Transverse colon (tissue), 4 donors: Measurements from ENCODE around the gene GLOD5. TPM values are rescaled to one million over a fixed set of nuclear protein-coding genes. Genes with fewer than 3 reads are reported as not detected.

Experiments
- DNase-seq: peaks from one replicate; pipeline ENCODE4 v3.0.0-alpha.2; 2019
- H3K27ac ChIP-seq, 4 donors: fragments of 200-600 bp; sonication (generic); 2 replicates each; pipeline ENCODE4 v1.5.1; 2016 to 2018; ENCODE audit warnings: inconsistent platforms in 4 of 4
- H3K27me3 ChIP-seq: fragments of 200-600 bp; sonication (generic); 2 replicates; pipeline ENCODE4 v1.5.1; 2017; ENCODE audit warnings: inconsistent platforms
- H3K36me3 ChIP-seq, 4 donors: fragments of 200-600 bp; sonication (generic); 2 replicates each; pipeline ENCODE4 v1.5.1; 2017 to 2019; ENCODE audit warnings: inconsistent platforms in 4 of 4
- H3K4me1 ChIP-seq, 4 donors: fragments of 200-600 bp; sonication (generic); 2 replicates each; pipeline ENCODE4 v1.5.1; 2017 to 2020; ENCODE audit warnings: inconsistent platforms in 4 of 4
- H3K4me3 ChIP-seq, 4 donors: fragments of 200-600 bp; sonication (generic); 1 replicate in 1 of 4; 2 replicates in 3 of 4; pipeline versions ENCODE4 v1.5.1 to v1.6.1; 2017 to 2019; ENCODE audit warnings: inconsistent platforms in 4 of 4
- H3K9me3 ChIP-seq, 2 donors: fragments of 200-600 bp; sonication (generic); 2 replicates each; pipeline ENCODE4 v1.5.1; 2017 to 2019; ENCODE audit warnings: inconsistent platforms in 2 of 2
- EP300 ChIP-seq: sonication (generic); formaldehyde crosslinking; IDR thresholded peaks from one replicate; pipeline ENCODE4 v1.6.1; 2017; ENCODE audit warnings: antibody characterized with exemption, low read depth
- POLR2A ChIP-seq: fragments of 450-650 bp; IDR thresholded peaks from one replicate; pipeline ENCODE4 v1.6.1; 2016; ENCODE audit warnings: antibody characterized with exemption, mild to moderate bottlenecking, moderate library complexity
- POLR2AphosphoS5 ChIP-seq, 3 donors: sonication (generic); formaldehyde crosslinking; IDR thresholded peaks; one replicate each; pipeline ENCODE4 v1.6.1; 2016; ENCODE audit warnings: antibody characterized with exemption in 3 of 3
- WGBS, 2 donors: methylation state at CpG; one replicate each; pipeline ENCODE4 v1.1.5; 2018; ENCODE audit warnings: low coverage in 1 of 2; 5-methylcytosine and 5-hydroxymethylcytosine counted together
- in situ Hi-C, 4 donors: fragments of 200-750 bp; cut with MboI; loops; one replicate each; pipeline versions ENCODE4 v1.15.0 to v1.15.1; 2017; ENCODE audit warnings: low sequenced_read_pairs in 3 of 4, low pct_ligation_motif_present in 1 of 4, low pct_unique_long_range_greater_than_20kb in 1 of 4
- intact Hi-C: fragments of 100-400 bp; cut with DNase I; formaldehyde crosslinking; loops from one replicate; pipeline ENCODE4 v1.15.1; 2023; ENCODE audit warnings: low total_unique reads
- total RNA-seq, 4 donors: library from RNA; depleted of rRNA; stranded (reverse); fragments of >200 nt; gene quantifications; one replicate each; pipeline ENCODE4 v1.1.0, GENCODE V29; 2016
- TF ChIP-seq, protein P1 (sequence below), 5 experiments: fragments of 200-600 bp in 3 of 5; fragments of 450-650 bp in 2 of 5; sonication (generic) in 3 of 5; IDR thresholded peaks; 1 replicate in 2 of 5; 2 replicates in 3 of 5; pipeline ENCODE4 v1.5.1; 2016 to 2017; ENCODE audit warnings: antibody characterized with exemption in 5 of 5, inconsistent platforms in 3 of 5, mild to moderate bottlenecking in 2 of 5, moderate library complexity in 1 of 5

GLOD5 gene
- total RNA-seq, 4 donors from 2014 or later: 4.8 to 18.4 TPM; not detected in 2

DNA sequence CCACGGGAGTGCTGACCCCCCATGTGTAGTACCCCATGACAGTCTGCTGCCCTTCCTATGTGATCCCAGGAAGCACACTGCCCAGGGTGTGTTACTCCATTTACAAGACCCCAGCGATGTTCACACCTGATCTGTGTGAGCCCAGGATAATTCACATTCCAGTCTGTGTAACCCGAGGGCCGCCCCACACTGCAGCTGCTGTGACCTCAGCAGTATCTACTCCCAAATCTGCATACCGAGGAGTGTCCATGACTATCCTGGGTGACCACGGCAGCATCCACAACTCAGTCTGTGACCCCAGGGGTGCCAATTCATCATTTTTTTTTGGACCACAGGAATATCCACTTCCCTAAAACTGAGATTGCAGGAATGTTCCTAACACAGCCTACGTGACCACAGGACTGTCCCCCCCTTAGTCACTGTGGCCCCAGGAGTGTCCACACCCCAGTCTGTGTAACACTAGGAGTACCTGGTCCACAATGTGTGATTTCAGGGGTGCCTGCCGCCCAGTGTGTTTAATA is 7.8 kb upstream of the GLOD5 start:
- intact Hi-C loops (no loop called here), in situ Hi-C loops (no loop called here)
- H3K27ac ChIP-seq: no peak overlapping the region
- TF ChIP-seq POLR2A (no peak), POLR2AphosphoS5 (IDR thresholded peaks at IDR 0.05) (no peak), EP300 (no peak)
- TF ChIP-seq, protein P1, sequence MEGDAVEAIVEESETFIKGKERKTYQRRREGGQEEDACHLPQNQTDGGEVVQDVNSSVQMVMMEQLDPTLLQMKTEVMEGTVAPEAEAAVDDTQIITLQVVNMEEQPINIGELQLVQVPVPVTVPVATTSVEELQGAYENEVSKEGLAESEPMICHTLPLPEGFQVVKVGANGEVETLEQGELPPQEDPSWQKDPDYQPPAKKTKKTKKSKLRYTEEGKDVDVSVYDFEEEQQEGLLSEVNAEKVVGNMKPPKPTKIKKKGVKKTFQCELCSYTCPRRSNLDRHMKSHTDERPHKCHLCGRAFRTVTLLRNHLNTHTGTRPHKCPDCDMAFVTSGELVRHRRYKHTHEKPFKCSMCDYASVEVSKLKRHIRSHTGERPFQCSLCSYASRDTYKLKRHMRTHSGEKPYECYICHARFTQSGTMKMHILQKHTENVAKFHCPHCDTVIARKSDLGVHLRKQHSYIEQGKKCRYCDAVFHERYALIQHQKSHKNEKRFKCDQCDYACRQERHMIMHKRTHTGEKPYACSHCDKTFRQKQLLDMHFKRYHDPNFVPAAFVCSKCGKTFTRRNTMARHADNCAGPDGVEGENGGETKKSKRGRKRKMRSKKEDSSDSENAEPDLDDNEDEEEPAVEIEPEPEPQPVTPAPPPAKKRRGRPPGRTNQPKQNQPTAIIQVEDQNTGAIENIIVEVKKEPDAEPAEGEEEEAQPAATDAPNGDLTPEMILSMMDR (IDR thresholded peaks at IDR 0.05): no peak
- H3K4me3 ChIP-seq: no peak overlapping the region
- no peaks in the 10 kb centered on the region for H3K27me3 ChIP-seq
- DNase-seq: no peak
- no peaks in the 10 kb centered on the region for H3K9me3 ChIP-seq
- WGBS, 2 donors: 67% methylated on average over 8 of the region's 8 CpGs; no CpG with 5 or more reads in 1 of the 2 donors
- H3K4me1 ChIP-seq: no peaks in the 10 kb centered on the region
- H3K36me3 ChIP-seq: no peaks in the 10 kb centered on the region

DNA sequence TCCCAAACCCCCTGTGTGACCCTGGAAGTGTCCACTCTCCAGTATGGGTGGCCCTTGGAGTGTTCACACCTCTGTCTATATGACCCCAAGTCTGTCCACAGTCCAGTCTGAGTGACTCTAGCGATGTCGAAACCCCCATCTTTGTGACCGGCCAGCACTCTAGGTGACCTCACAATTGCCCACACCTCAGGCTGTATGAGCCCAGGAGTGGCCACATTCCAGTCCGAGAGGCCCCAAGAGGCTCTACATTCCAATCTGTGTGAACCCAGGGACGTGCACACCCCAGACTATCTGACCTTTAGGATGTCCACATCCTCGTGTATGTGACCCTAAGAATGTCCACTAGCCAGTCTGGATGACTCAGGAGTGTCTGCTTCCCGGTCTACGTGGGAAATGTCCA is 7.3 kb upstream of the GLOD5 start:
- 72% methylated on average over 8 of the region's 8 CpGs; no CpG with 5 or more reads in 1 of the 2 donors for WGBS, 2 donors
- no peaks in the 10 kb centered on the region for H3K27me3 ChIP-seq
- no peaks in the 10 kb centered on the region for H3K9me3 ChIP-seq
- no peak overlapping the region for H3K27ac ChIP-seq
- intact Hi-C loops (no loop called here), in situ Hi-C loops (no loop called here)
- no peak overlapping the region for H3K4me3 ChIP-seq
- H3K36me3 ChIP-seq: no peaks in the 10 kb centered on the region
- H3K4me1 ChIP-seq: no peaks in the 10 kb centered on the region
- TF ChIP-seq POLR2AphosphoS5 (IDR thresholded peaks at IDR 0.05) (no peak), POLR2A (no peak), EP300 (no peak)
- TF ChIP-seq, protein P1 (IDR thresholded peaks at IDR 0.05): no peak
- no peak for DNase-seq

DNA sequence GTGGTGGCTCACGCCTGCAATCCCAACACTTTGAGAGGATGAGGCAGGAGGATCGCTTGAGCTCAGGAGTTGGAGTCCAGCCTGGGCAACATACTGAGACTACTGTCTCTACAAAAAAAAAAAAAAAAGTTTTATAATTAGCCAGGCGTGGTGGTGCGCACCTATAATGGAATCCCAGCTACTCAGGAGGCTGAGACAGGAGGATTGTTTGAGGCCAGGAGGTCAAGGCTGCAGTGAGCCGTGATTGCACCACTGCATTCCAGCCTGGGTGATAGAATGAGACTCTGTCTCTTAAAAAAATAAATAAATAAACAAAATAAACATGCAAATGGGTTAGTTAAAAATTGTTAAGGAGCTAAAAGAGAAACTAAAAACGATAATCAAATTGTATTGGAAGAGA is 7.7 kb downstream of the GLOD5 start:
- no peak overlapping the region for H3K4me3 ChIP-seq
- TF ChIP-seq POLR2AphosphoS5 (IDR thresholded peaks at IDR 0.05): no peak
- TF ChIP-seq, protein P1 (IDR thresholded peaks at IDR 0.05): no peak
- TF ChIP-seq POLR2A: no peak
- no peak for TF ChIP-seq EP300
- H3K27me3 ChIP-seq: no peaks in the 10 kb centered on the region
- in situ Hi-C loops (no loop called here), intact Hi-C loops (no loop called here)
- no peaks in the 10 kb centered on the region for H3K36me3 ChIP-seq
- WGBS, 2 donors: 79% methylated on average over 6 of the region's 6 CpGs; no CpG with 5 or more reads in 1 of the 2 donors
- no peaks in the 10 kb centered on the region for H3K9me3 ChIP-seq
- no peak for DNase-seq
- H3K27ac ChIP-seq: no peak overlapping the region
- no peaks in the 10 kb centered on the region for H3K4me1 ChIP-seq

DNA sequence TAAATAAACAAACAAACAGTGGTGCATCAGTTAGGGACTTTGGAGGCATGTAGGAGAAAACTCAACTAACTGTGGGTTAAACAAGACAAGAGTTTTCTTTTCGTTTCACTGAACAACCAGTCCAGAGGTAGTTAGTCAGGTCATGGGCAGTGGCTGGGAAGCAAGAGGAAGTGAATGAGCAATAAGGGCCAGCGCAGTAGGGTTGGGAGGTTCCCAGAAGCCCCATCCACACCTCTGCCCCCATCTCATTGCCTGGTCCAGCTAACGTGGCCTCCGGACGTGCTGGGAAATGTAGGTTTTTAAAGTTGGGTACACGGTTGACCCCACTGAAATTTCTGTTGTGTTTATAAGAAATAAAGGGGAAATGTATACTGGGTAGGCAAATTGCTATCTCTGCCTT is 8.7 kb downstream of the GLOD5 start:
- intact Hi-C loops (no loop called here), in situ Hi-C loops (no loop called here)
- Histone ChIP-seq H3K9me3 (no peaks in the 10 kb centered on the region), H3K36me3 (no peaks in the 10 kb centered on the region), H3K27me3 (no peaks in the 10 kb centered on the region), H3K27ac (no peak overlapping the region), H3K4me1 (no peaks in the 10 kb centered on the region), H3K4me3 (no peak overlapping the region)
- TF ChIP-seq POLR2A: no peak
- no peak for TF ChIP-seq EP300
- no peak for TF ChIP-seq POLR2AphosphoS5 (IDR thresholded peaks at IDR 0.05)
- TF ChIP-seq, protein P1 (IDR thresholded peaks at IDR 0.05): no peak
- WGBS, 2 donors: 81% methylated on average over 6 of the region's 6 CpGs; no CpG with 5 or more reads in 1 of the 2 donors
- DNase-seq: no peak
